B cell (primary cell): Measurements from ENCODE around the gene ZC3H7A. TPM values are rescaled to one million over a fixed set of nuclear protein-coding genes. Genes with fewer than 3 reads are reported as not detected.

ENCODE experiments used
- ATAC-seq: fragments of 200-7000 bp; cut with Tn5 transposase; one replicate; pipeline ENCODE4 v1.10.0; 2021; ENCODE audit warnings: low read depth, mild to moderate bottlenecking, moderate number of reproducible peaks, moderate library complexity
- CTCF ChIA-PET: fragments of 350-600 bp; sonication (Branson Sonifier 250); formaldehyde crosslinking; loops from one replicate; lab custom pipeline; 2021; ENCODE audit warnings: antibody characterized with exemption, inconsistent platforms; lab: Charles Lee
- POLR2A ChIA-PET: fragments of 350-600 bp; sonication (Branson Sonifier 250); formaldehyde crosslinking; loops from one replicate; lab custom pipeline; 2021; ENCODE audit warnings: antibody characterized with exemption; lab: Charles Lee
- DNase-seq: peaks from one replicate; pipeline ENCODE4 v3.0.0; 2013
- H2AFZ ChIP-seq: 2 replicates; pipeline ENCODE4 v1.6.1; 2012; ENCODE audit warnings: mild to moderate bottlenecking, low read depth, low read length; ENCODE audit not compliant: insufficient read depth, poor library complexity, severe bottlenecking
- H3K27ac ChIP-seq, 2 donors: 1 replicate in 1 of 2; 2 replicates in 1 of 2; pipeline ENCODE4 v1.5.1; 2012 to 2013; ENCODE audit warnings: low read length in 2 of 2, mild to moderate bottlenecking in 2 of 2, moderate library complexity in 1 of 2
- H3K27me3 ChIP-seq, 4 experiments: fragments of 200-600 bp in 1 of 4; sonication (generic) in 1 of 4; replicated peaks in 1 of 4; 1 replicate in 2 of 4; 2 replicates in 2 of 4; pipeline versions ENCODE4 v1.6.1 to v1.7.0; 2013 to 2016; ENCODE audit warnings: low read length in 3 of 4, mild to moderate bottlenecking in 2 of 4, mixed read lengths in 1 of 4, moderate library complexity in 1 of 4; ENCODE audit not compliant: insufficient read depth in 4 of 4, control insufficient read depth in 3 of 4; ENCODE audit errors: control extremely low read depth in 1 of 4
- H3K36me3 ChIP-seq, 2 experiments: replicated peaks in 1 of 2; 1 replicate in 1 of 2; 2 replicates in 1 of 2; pipeline versions ENCODE4 v1.6.1 to v1.7.1; 2013; ENCODE audit warnings: low read length in 1 of 2; ENCODE audit not compliant: insufficient read depth in 2 of 2, control insufficient read depth in 1 of 2; ENCODE audit errors: control extremely low read depth in 1 of 2, extremely low read depth in 1 of 2
- H3K4me1 ChIP-seq, 2 donors: fragments of 200-600 bp in 1 of 2; sonication (generic) in 1 of 2; 1 replicate in 1 of 2; 2 replicates in 1 of 2; pipeline versions ENCODE4 v1.5.1 to v1.6.1; 2013 to 2017; ENCODE audit warnings: low read length in 2 of 2; ENCODE audit not compliant: control insufficient read depth in 2 of 2, insufficient read depth in 2 of 2
- H3K4me2 ChIP-seq: replicated peaks from 2 replicates; pipeline ENCODE3; 2012; ENCODE audit warnings: mild to moderate bottlenecking, low read depth, low read length; ENCODE audit not compliant: poor library complexity, severe bottlenecking
- H3K4me3 ChIP-seq, 5 experiments: fragments of 200-600 bp in 1 of 5; sonication (generic) in 1 of 5; 1 replicate in 3 of 5; 2 replicates in 2 of 5; pipeline versions ENCODE4 v1.5.1 to v1.7.0; 2011 to 2016; ENCODE audit warnings: low read length in 4 of 5, mild to moderate bottlenecking in 4 of 5, low read depth in 2 of 5, control low read depth in 1 of 5, moderate library complexity in 1 of 5; ENCODE audit not compliant: insufficient read depth in 1 of 5; ENCODE audit errors: control extremely low read depth in 1 of 5, extremely low read depth in 1 of 5
- H3K79me2 ChIP-seq: fragments of 200-600 bp; sonication (generic); one replicate; pipeline ENCODE4 v1.6.0; 2016; ENCODE audit warnings: low read length; ENCODE audit not compliant: control insufficient read depth, insufficient read depth
- H3K9ac ChIP-seq: fragments of 200-600 bp; sonication (generic); 2 replicates; pipeline ENCODE4 v1.6.1; 2017; ENCODE audit warnings: mild to moderate bottlenecking, low read length, moderate library complexity
- H3K9me3 ChIP-seq, 3 donors: one replicate each; pipeline versions ENCODE4 v1.6.1 to v1.7.1; 2013; ENCODE audit warnings: low read length in 2 of 3; ENCODE audit not compliant: control insufficient read depth in 2 of 3, insufficient read depth in 1 of 3; ENCODE audit errors: control extremely low read depth in 1 of 3
- H4K20me1 ChIP-seq: 2 replicates; pipeline ENCODE4 v1.6.0; 2012; ENCODE audit warnings: mild to moderate bottlenecking, low read length; ENCODE audit not compliant: insufficient read depth, control insufficient read depth, poor library complexity, severe bottlenecking
- H3K27ac Mint-ChIP-seq: one replicate; pipeline ENCODE4 v1.8.0; 2021; ENCODE audit warnings: mixed read lengths
- H3K27me3 Mint-ChIP-seq: one replicate; pipeline ENCODE4 v1.8.0; 2021; ENCODE audit warnings: mixed read lengths
- H3K4me1 Mint-ChIP-seq: one replicate; pipeline ENCODE4 v1.8.0; 2021; ENCODE audit warnings: mixed read lengths
- H3K4me3 Mint-ChIP-seq: one replicate; pipeline ENCODE4 v1.8.0; 2021; ENCODE audit warnings: mixed read lengths
- H3K9me3 Mint-ChIP-seq: one replicate; pipeline ENCODE4 v1.8.0; 2022; ENCODE audit warnings: mixed read lengths; ENCODE audit not compliant: insufficient read depth
- EZH2 ChIP-seq: IDR thresholded peaks from 2 replicates; pipeline ENCODE4 v1.6.1; 2012; ENCODE audit warnings: borderline replicate concordance, low read depth, mild to moderate bottlenecking, moderate library complexity, low read length; ENCODE audit not compliant: insufficient read depth, poor library complexity, severe bottlenecking
- WGBS: methylation state at CpG from one replicate; pipeline ENCODE4 v1.1.5; 2013; ENCODE audit warnings: missing lambda C conversion rate; ENCODE audit not compliant: insufficient coverage; 5-methylcytosine and 5-hydroxymethylcytosine counted together
- intact Hi-C: fragments of 100-400 bp; cut with micrococcal nuclease; formaldehyde crosslinking; loops from one replicate; pipeline ENCODE4 v1.10.0; 2022
- polyA plus RNA-seq: library from polyadenylated mRNA; depleted of rRNA; stranded (reverse); fragments of >200 nt; gene quantifications from 2 replicates; pipeline ENCODE4 v1.2.3, GENCODE V29; 2012
- total RNA-seq, 2 donors: library from RNA; stranded (reverse); fragments of 120-200 nt in 1 of 2; gene quantifications; 1 replicate in 1 of 2; 2 replicates in 1 of 2; pipeline versions ENCODE4 v1.2.3 to v1.2.4, GENCODE V29; 2013 to 2022
- TF ChIP-seq, protein P1 (sequence below): fragments of 200-600 bp; IDR thresholded peaks from one replicate; pipeline ENCODE4 v1.8.0; 2022; ENCODE audit warnings: antibody characterized with exemption, mild to moderate bottlenecking

ZC3H7A gene
- total and polyA plus RNA-seq, 2 donors (not counting 1 experiment from before 2014, with no cell fraction given), result 40.8 to 126 TPM

GRCh38 chr16:11744075-11744470, 53.0 kb downstream of the ZC3H7A start:
- no CpG with 5 or more reads among the region's 5 CpGs for WGBS
- H3K4me2 ChIP-seq, result no peak overlapping the region
- ChIA-PET CTCF (interaction anchor here (0.7 to 4.0 kb wide), 5 partner anchors 24 to 831 kb away, joined by 3 to 23 read pairs (median 4); partner anchors contain the start of gene ZC3H7A), POLR2A (interaction anchor here (0.7 to 4.1 kb wide), 4 partner anchors 30 to 854 kb away, joined by 3 to 30 read pairs (median 10); partner anchors contain the start of gene ZC3H7A)
- no peaks in the 10 kb centered on the region for H3K27me3 ChIP-seq
- TF ChIP-seq, protein P1, sequence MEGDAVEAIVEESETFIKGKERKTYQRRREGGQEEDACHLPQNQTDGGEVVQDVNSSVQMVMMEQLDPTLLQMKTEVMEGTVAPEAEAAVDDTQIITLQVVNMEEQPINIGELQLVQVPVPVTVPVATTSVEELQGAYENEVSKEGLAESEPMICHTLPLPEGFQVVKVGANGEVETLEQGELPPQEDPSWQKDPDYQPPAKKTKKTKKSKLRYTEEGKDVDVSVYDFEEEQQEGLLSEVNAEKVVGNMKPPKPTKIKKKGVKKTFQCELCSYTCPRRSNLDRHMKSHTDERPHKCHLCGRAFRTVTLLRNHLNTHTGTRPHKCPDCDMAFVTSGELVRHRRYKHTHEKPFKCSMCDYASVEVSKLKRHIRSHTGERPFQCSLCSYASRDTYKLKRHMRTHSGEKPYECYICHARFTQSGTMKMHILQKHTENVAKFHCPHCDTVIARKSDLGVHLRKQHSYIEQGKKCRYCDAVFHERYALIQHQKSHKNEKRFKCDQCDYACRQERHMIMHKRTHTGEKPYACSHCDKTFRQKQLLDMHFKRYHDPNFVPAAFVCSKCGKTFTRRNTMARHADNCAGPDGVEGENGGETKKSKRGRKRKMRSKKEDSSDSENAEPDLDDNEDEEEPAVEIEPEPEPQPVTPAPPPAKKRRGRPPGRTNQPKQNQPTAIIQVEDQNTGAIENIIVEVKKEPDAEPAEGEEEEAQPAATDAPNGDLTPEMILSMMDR, result no peak
- TF ChIP-seq EZH2, result no peak
- no peak overlapping the region for H2AFZ ChIP-seq
- H3K4me3 Mint-ChIP-seq, result peak overlapping the region; percentile 97
- H3K9ac ChIP-seq, result no peak overlapping the region
- H3K9me3 ChIP-seq, result no peaks in the 10 kb centered on the region
- peak overlapping the region; percentile 96 for H3K27ac Mint-ChIP-seq
- H3K27ac ChIP-seq, result peak overlapping the region in 1 of 2 donors; percentile 88
- intact Hi-C loops, result no loop called here
- no peaks in the 10 kb centered on the region for H3K27me3 Mint-ChIP-seq
- DNase-seq, result no peak
- ATAC-seq, result no peak
- H3K4me1 ChIP-seq, result peaks cover 25 to 34% of the 10 kb centered on the region in 2 donors
- H3K36me3 ChIP-seq, result no peaks in the 10 kb centered on the region
- no peaks in the 10 kb centered on the region for H3K9me3 Mint-ChIP-seq
- peaks cover 33% of the 10 kb centered on the region for H3K79me2 ChIP-seq
- no peak overlapping the region for H3K4me3 ChIP-seq
- no peaks in the 10 kb centered on the region for H4K20me1 ChIP-seq
- peaks cover 40% of the 10 kb centered on the region for H3K4me1 Mint-ChIP-seq

- no peaks in the 10 kb centered on the region for H4K20me1 ChIP-seq
- H3K4me1 ChIP-seq, result peaks cover 25 to 39% of the 10 kb centered on the region in 2 donors
- H3K4me2 ChIP-seq, result peak overlapping the region; percentile 93
- H3K4me3 ChIP-seq, result peak overlapping the region; percentile 68 to 87 (median 76)
- peak overlapping the region; percentile 96 for H3K27ac Mint-ChIP-seq
- H3K4me1 Mint-ChIP-seq, result peaks cover 45% of the 10 kb centered on the region
- TF ChIP-seq EZH2, result no peak
- TF ChIP-seq, protein P1, result no peak
- POLR2A ChIA-PET, result interaction anchor here (0.5 to 4.1 kb wide), 13 partner anchors 10 to 854 kb away, joined by 3 to 30 read pairs (median 4); partner anchors contain the start of gene ZC3H7A
- peak overlapping the region; percentile 81 to 88 for H3K27ac ChIP-seq
- ATAC-seq (no peak), DNase-seq (peak; percentile 64)
- WGBS, result 72% methylated on average over 5 of the region's 21 CpGs
- peaks cover 39% of the 10 kb centered on the region for H3K79me2 ChIP-seq
- H3K36me3 ChIP-seq, result no peaks in the 10 kb centered on the region
- H2AFZ ChIP-seq, result peak overlapping the region; percentile 68
- peak overlapping the region; percentile 96 for H3K9ac ChIP-seq
- intact Hi-C loops, result loop anchor here (1.0 to 2.0 kb wide), 4 partner anchors 25 to 67 kb away; no protein-coding TSS in a partner anchor
- H3K27me3 ChIP-seq, result no peaks in the 10 kb centered on the region
- no peaks in the 10 kb centered on the region for H3K9me3 ChIP-seq
- CTCF ChIA-PET, result interaction anchor here (0.7 to 4.0 kb wide), 11 partner anchors 24 to 830 kb away, joined by 3 to 23 read pairs (median 3); partner anchors contain the start of genes TNFRSF17 and ZC3H7A
- no peaks in the 10 kb centered on the region for H3K9me3 Mint-ChIP-seq
- H3K4me3 Mint-ChIP-seq, result peak overlapping the region; percentile 97
- H3K27me3 Mint-ChIP-seq, result no peaks in the 10 kb centered on the region
Observed at GRCh38 chr16:11743308-11744074, 53.6 kb downstream of the ZC3H7A start.
